GM12873 (cell line): ENCODE results near the gene SMTNL1.

ENCODE experiments used
- CTCF ChIP-seq: IDR thresholded peaks from 2 replicates; pipeline ENCODE4 v1.5.1; 2012; ENCODE audit warnings: low read depth, mild to moderate bottlenecking, moderate library complexity, low read length, control low read depth; ENCODE audit not compliant: insufficient read depth; ENCODE audit errors: missing control alignments

Gene SMTNL1

GRCh38 chr11:57502376-57502775 is 35.0 kb upstream of the SMTNL1 start:
- TF ChIP-seq CTCF, result no peak

- TF ChIP-seq CTCF, result no peak
Measured at GRCh38 chr11:57502870-57503269, 34.5 kb upstream of the SMTNL1 start.

DNA sequence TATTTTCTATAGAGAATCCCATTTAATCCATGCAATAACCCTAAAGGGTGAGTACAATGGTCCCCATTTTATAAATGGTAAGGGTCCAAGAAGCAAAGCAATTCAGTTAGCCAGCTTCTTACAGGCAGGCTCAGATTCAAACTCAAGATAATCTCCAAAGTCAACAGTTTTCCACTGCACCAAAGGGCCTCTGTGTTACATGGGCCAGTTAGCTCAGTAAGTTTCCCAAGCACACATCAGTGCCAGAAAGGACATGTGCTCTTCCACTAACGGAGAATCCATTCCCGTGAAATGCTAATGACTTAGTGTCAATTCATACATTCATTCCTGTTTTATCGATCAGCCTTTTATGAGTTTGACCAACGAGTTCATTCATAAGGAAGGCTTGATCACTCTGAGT is 32.9 kb upstream of the SMTNL1 start:
- no peak for TF ChIP-seq CTCF

DNA sequence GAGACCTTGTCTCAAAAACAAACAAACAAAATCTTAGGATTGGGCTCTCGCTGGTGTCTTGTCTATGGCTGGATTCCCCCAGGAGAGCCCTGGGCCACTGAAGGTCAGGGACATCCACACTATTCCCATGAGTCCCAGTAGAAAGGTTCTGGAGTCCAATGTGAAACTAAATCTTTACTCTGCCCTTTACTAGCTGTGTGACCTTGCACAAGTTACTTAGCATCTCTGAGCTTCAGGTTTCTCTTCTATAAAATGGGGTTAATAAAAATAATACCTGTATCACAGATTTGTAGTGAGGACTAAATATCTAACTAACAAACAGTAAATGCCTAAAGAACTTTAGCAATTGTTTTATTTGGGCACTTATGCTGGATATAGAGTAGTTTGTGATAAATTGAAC is 30.9 kb upstream of the SMTNL1 start:
- no peak for TF ChIP-seq CTCF

DNA sequence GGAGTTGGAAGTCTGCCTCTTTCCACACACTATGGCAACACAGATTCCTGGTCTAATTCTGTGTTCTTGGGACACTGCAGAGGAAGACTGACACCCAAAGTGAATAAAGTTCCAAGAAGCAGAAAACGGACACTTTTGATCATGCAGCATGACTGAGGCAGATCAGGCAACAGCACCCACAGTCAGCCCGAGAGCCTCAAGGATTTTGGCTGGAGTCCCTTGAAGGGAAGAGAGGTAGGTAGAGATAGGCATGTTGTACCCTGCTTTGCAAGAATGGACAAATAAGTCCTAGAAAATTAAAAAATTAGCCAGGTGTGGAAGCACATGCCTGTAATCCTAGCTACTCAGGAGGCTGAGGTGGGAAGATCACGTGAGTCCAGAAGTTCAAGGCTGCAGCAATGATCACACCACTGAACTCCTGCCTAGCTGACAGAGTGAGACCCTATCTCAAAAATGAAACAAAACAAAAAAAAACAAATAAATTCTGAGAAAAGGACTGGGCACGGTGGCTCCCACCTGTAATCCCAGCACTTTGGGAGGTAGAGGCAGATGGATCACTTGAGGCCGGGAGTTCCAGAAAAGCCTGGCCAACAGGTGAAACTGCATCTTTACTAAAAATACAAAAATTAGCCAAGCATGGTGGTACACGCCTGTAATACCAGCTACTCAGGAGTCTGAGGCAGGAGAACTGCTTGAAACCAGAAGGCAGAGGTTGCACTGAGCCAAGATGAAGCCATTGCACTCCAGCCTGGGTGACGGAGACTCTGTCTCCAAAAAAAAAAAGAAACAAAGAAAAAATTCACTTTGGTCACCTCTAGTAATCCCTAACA is 28.8 kb upstream of the SMTNL1 start:
- TF ChIP-seq CTCF, result no peak

DNA sequence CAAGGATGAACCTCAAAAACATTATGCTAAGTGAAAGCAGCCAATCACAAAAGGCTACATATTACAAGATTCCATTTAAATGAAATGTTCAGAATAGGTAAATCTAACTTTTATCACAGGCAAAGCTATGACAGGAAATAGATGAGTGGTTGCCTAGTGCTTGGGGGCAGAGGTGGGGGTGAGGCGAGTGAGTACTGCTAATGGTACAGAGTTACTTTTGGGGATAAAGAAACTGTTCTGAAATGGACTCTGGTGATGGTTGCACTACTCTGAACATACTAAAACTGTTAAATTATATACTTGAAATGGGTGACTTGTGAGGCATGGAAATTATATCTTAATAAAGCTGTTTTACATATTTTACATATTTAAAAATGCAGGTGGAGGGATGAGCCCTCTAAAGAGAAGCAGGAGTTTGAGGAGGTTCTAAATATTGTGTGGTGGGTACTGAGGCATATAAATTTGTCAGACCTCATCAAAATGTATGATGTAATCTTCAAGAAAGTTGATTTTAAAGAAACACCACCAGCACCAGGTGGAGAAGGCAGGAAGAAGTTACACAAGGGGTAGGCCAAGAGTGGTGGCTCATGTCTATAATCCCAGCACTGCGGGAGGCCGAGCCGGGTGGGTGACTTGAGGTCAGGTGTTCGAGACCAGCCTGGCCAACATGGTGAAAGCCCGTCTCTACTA is 25.5 kb upstream of the SMTNL1 start:
- no peak for TF ChIP-seq CTCF

- TF ChIP-seq CTCF, result no peak
Measured at GRCh38 chr11:57512646-57513451, 24.5 kb upstream of the SMTNL1 start.
